HS-27A (cell line): ENCODE measurements around the gene HECW1.
"Not testable (repeated sequence)": the region's sequence is repeated elsewhere in the genome, so short reads cannot be mapped to it uniquely, and the experiment has no call there.

Source experiments
- DNase-seq: peaks from one replicate; pipeline ENCODE4 v3.0.0-alpha.2; 2012; ENCODE audit warnings: low read depth, missing footprints

The HECW1 gene

GRCh38 chr7:43112941-43113621 is 634 bp downstream of the HECW1 start:
- DNase-seq: no peak

GRCh38 chr7:43113622-43114457 is 1.4 kb downstream of the HECW1 start:
- no peak for DNase-seq

- no peak for DNase-seq
Measured at GRCh38 chr7:43114458-43114780, 2.0 kb downstream of the HECW1 start.

- no peak for DNase-seq
Measured at GRCh38 chr7:43116451-43116850, 4.0 kb downstream of the HECW1 start.

- no peak for DNase-seq
Measured at GRCh38 chr7:43117095-43117494, 4.6 kb downstream of the HECW1 start.

GRCh38 chr7:43117861-43118260 is 5.4 kb downstream of the HECW1 start:
- DNase-seq: no peak

- DNase-seq: no peak
Measured at GRCh38 chr7:43118313-43118712, 5.9 kb downstream of the HECW1 start.

GRCh38 chr7:43119371-43120075 is 7.1 kb downstream of the HECW1 start:
- peak; percentile 35 for DNase-seq

- no peak for DNase-seq
Measured at GRCh38 chr7:43121973-43122372, 9.5 kb downstream of the HECW1 start.

GRCh38 chr7:43123457-43123856 is 11.0 kb downstream of the HECW1 start:
- DNase-seq: no peak

GRCh38 chr7:43124388-43124787 is 11.9 kb downstream of the HECW1 start:
- DNase-seq: no peak

GRCh38 chr7:43130347-43130746 is 17.9 kb downstream of the HECW1 start:
- no peak for DNase-seq

GRCh38 chr7:43135129-43135528 is 22.7 kb downstream of the HECW1 start:
- DNase-seq: no peak

GRCh38 chr7:43136064-43136463 is 23.6 kb downstream of the HECW1 start:
- DNase-seq: no peak

- not testable (repeated sequence) for DNase-seq
Measured at GRCh38 chr7:43137121-43137744, 24.8 kb downstream of the HECW1 start.

GRCh38 chr7:43137811-43138210 is 25.4 kb downstream of the HECW1 start:
- no peak for DNase-seq

GRCh38 chr7:43138710-43139109 is 26.3 kb downstream of the HECW1 start:
- no peak for DNase-seq

GRCh38 chr7:43139137-43139536 is 26.7 kb downstream of the HECW1 start:
- no peak for DNase-seq

- DNase-seq: no peak
Measured at GRCh38 chr7:43140186-43140585, 27.7 kb downstream of the HECW1 start.

GRCh38 chr7:43141091-43141490 is 28.6 kb downstream of the HECW1 start:
- no peak for DNase-seq

- DNase-seq: no peak
Measured at GRCh38 chr7:43142703-43143102, 30.3 kb downstream of the HECW1 start.

GRCh38 chr7:43143918-43144589 is 31.6 kb downstream of the HECW1 start:
- DNase-seq: no peak
